ENCODE measurements around the gene THBS2. TPM values are rescaled to one million over a fixed set of nuclear protein-coding genes. Genes with fewer than 3 reads are reported as not detected.

The THBS2 gene
- total and polyA plus RNA-seq, 2 of the 8 experiments (the other 6 are each of a cell fraction or from before 2014, with no cell fraction given), result 11.0 to 22.5 TPM

- H4K5ac ChIP-seq (ENCODE audit: insufficient read length, low read depth, low read length), result no peak overlapping the region
- no peak overlapping the region for H3K9ac ChIP-seq (replicated peaks in 1 of 4; ENCODE audit: extremely low read depth in 1 of 4, low read depth in 3 of 4, low read length in 3 of 4)
- no peak overlapping the region for H3K4me3 ChIP-seq (ENCODE audit: extremely low read depth in 1 of 4, insufficient read depth in 2 of 4, low read depth in 3 of 4, low read length in 4 of 4)
- no peak overlapping the region for H2AK5ac ChIP-seq (ENCODE audit: low read depth, low read length)
- H2BK12ac ChIP-seq (ENCODE audit: low read depth, low read length), result no peak overlapping the region
- H2BK20ac ChIP-seq (ENCODE audit: low read length), result no peak overlapping the region
- no peaks in the 10 kb centered on the region for H3K36me3 ChIP-seq (ENCODE audit: control insufficient read depth in 2 of 4, insufficient read depth in 4 of 4, low read length in 3 of 4)
- ChIA-PET CTCF (ENCODE audit: partially characterized antibody) (no interaction called here), POLR2A (ENCODE audit: partially characterized antibody) (no interaction called here)
- no peaks in the 10 kb centered on the region for H3K27me3 ChIP-seq (replicated peaks in 1 of 4; ENCODE audit: control insufficient read depth in 3 of 4, extremely low read depth in 1 of 4, insufficient read depth in 3 of 4, low read length in 3 of 4)
- no peak overlapping the region for H2AFZ ChIP-seq (ENCODE audit: low read length)
- H3K4me2 ChIP-seq (ENCODE audit: insufficient read depth in 1 of 2, low read depth in 2 of 2, low read length in 2 of 2), result no peak overlapping the region
- H2BK5ac ChIP-seq (ENCODE audit: low read depth, low read length), result no peak overlapping the region
- TF ChIP-seq MAX (IDR thresholded peaks at IDR 0.05) (no peak), FOSL1 (IDR thresholded peaks at IDR 0.05; ENCODE audit: insufficient read depth, low read depth, low read length) (no peak), CEBPB (IDR thresholded peaks at IDR 0.05; ENCODE audit: low read depth, low read length) (no peak), RFX5 (IDR thresholded peaks at IDR 0.05; ENCODE audit: borderline replicate concordance, low read depth, low read length) (no peak), POU5F1 (IDR thresholded peaks at IDR 0.05; ENCODE audit: low read depth, low read length) (no peak), TCF12 (IDR thresholded peaks at IDR 0.05; ENCODE audit: low read depth, low read length) (no peak), ATF2 (IDR thresholded peaks at IDR 0.05; ENCODE audit: low read length) (no peak), BCL11A (IDR thresholded peaks at IDR 0.05; ENCODE audit: low read depth in 2 of 2, low read length in 2 of 2) (no peak), CTCF (IDR thresholded peaks at IDR 0.05; ENCODE audit: control extremely low read depth in 1 of 3, insufficient read depth in 1 of 3, low read depth in 1 of 3, low read length in 3 of 3) (no peak)
- H3K14ac ChIP-seq (ENCODE audit: insufficient read length), result no peak overlapping the region
- no peak overlapping the region for H3K23ac ChIP-seq (ENCODE audit: insufficient read length)
- no peak overlapping the region for H4K8ac ChIP-seq (ENCODE audit: extremely low read depth, insufficient read depth, low read length)
- H3K23me2 ChIP-seq (ENCODE audit: low read depth, low read length), result no peaks in the 10 kb centered on the region; the same call in 1 of the 2 replicates
- H2BK15ac ChIP-seq (ENCODE audit: low read length), result 0 out of 2 replicates have a peak overlapping the region, but pooled peaks have one; percentile 5
- no peak overlapping the region for H3K27ac ChIP-seq (ENCODE audit: low read depth, low read length)
- no peaks in the 10 kb centered on the region for H3K79me2 ChIP-seq (ENCODE audit: control insufficient read depth in 1 of 2, insufficient read depth in 2 of 2, low read length in 2 of 2)
- no peak overlapping the region for H3K56ac ChIP-seq (replicated peaks; ENCODE audit: insufficient read length, low read depth, low read length)
- H3K79me1 ChIP-seq (ENCODE audit: low read depth, low read length), result no peaks in the 10 kb centered on the region
- DNase-seq (ENCODE audit: low read depth in 1 of 2, low spot score in 2 of 2), result no peak
- H4K91ac ChIP-seq (replicated peaks; ENCODE audit: insufficient read length, low read length), result no peak overlapping the region
- 94% methylated on average over 1 of the region's 1 CpG; no CpG with 5 or more reads in 1 of the 2 experiments for WGBS, 2 experiments (ENCODE audit: extremely low coverage in 1 of 2, insufficient coverage in 1 of 2, insufficient read length in 1 of 2, insufficient replicate concordance in 2 of 2, low coverage in 1 of 2, low lambda C conversion rate in 2 of 2, missing lambda C conversion rate in 1 of 2)
- peaks cover 0 to 5% of the 10 kb centered on the region in 2 experiments; a peak in 2 of 4 replicates for H3K9me3 ChIP-seq (ENCODE audit: insufficient read depth in 2 of 2, low read depth in 1 of 2, low read length in 1 of 2)
- no peaks in the 10 kb centered on the region for H4K20me1 ChIP-seq (replicated peaks in 1 of 2; ENCODE audit: control insufficient read depth in 1 of 2, insufficient read depth in 2 of 2, low read length in 2 of 2)
- H3K4me1 ChIP-seq (replicated peaks in 1 of 4; ENCODE audit: control insufficient read depth in 3 of 4, insufficient read depth in 4 of 4, low read length in 3 of 4), result no peaks in the 10 kb centered on the region; a peak in 2 of 7 replicates
- H2BK120ac ChIP-seq (replicated peaks; ENCODE audit: low read depth, low read length), result no peak overlapping the region
- no peak overlapping the region for H3K18ac ChIP-seq (ENCODE audit: extremely low read depth, low read length)
- H3K4ac ChIP-seq (replicated peaks; ENCODE audit: insufficient read length, low read depth, low read length), result no peak overlapping the region
- no peak for FAIRE-seq
Measured at GRCh38 chr6:169211881-169212280, 41.8 kb downstream of the THBS2 start.

Measured in H1 (cell line).